RPMI8226 (cell line): ENCODE measurements around the gene CSAG2.
"Not testable (repeated sequence)": the region's sequence is repeated elsewhere in the genome, so short reads cannot be mapped to it uniquely, and the experiment has no call there.

Experiments
- DNase-seq: peaks from one replicate; pipeline ENCODE4 v3.0.0-alpha.2; 2015

CSAG2 gene

GRCh38 chrX:152709173-152709572 lies at the start of gene CSAG2:
CSAG2 (minus strand) TSS chrX:152709273; CDS start chrX:152709112, 161 bp downstream.
- not testable (repeated sequence) for DNase-seq

GRCh38 chrX:152754871-152755270 lies 45.8 kb upstream of the CSAG2 start:
- DNase-seq, result not testable (repeated sequence)

- not testable (repeated sequence) for DNase-seq
Observed at GRCh38 chrX:152753686-152754650, 44.9 kb upstream of the CSAG2 start, which contains the start of gene MAGEA2. MAGEA2 (minus strand) TSS chrX:152753842; CDS start chrX:152751363, 2,479 bp downstream.

- no peak for DNase-seq
Observed at GRCh38 chrX:152738560-152738959, 29.5 kb upstream of the CSAG2 start.

GRCh38 chrX:152736528-152736927 lies 27.5 kb upstream of the CSAG2 start:
- not testable (repeated sequence) for DNase-seq

GRCh38 chrX:152735860-152736511 lies 26.9 kb upstream of the CSAG2 start:
- no peak for DNase-seq

- DNase-seq, result no peak
Observed at GRCh38 chrX:152735101-152735500, 26.0 kb upstream of the CSAG2 start.

GRCh38 chrX:152734143-152734858 lies 25.2 kb upstream of the CSAG2 start:
- not testable (repeated sequence) for DNase-seq

GRCh38 chrX:152733261-152733975 lies 24.3 kb upstream of the CSAG2 start, which contains the start of the genes CSAG1 and MAGEA12:
CSAG1 (minus strand) TSS chrX:152733721; CDS start chrX:152732460, 1,261 bp downstream.
MAGEA12 (plus strand) TSS chrX:152733757; CDS start chrX:152736162, 2,405 bp downstream.
- DNase-seq, result peak; percentile 53

- no peak for DNase-seq
Observed at GRCh38 chrX:152725409-152725808, 16.3 kb upstream of the CSAG2 start.

GRCh38 chrX:152713815-152714787 lies 5.0 kb upstream of the CSAG2 start, which contains the start of gene MAGEA2B:
MAGEA2B (plus strand) TSS chrX:152714628; CDS start chrX:152717107, 2,479 bp downstream.
- DNase-seq, result not testable (repeated sequence)

- not testable (repeated sequence) for DNase-seq
Observed at GRCh38 chrX:152713195-152713594, 4.1 kb upstream of the CSAG2 start.

- not testable (repeated sequence) for DNase-seq
Observed at GRCh38 chrX:152706500-152706899, 2.6 kb downstream of the CSAG2 start.

- DNase-seq, result peak; percentile 4
Observed at GRCh38 chrX:152700390-152700789, 8.7 kb downstream of the CSAG2 start.

- DNase-seq, result not testable (repeated sequence)
Observed at GRCh38 chrX:152697952-152698931, 10.8 kb downstream of the CSAG2 start, which contains the start of gene MAGEA3. MAGEA3 (plus strand) TSS chrX:152698794; CDS start chrX:152700833, 2,039 bp downstream.

GRCh38 chrX:152681012-152681411 lies 28.1 kb downstream of the CSAG2 start:
- DNase-seq, result not testable (repeated sequence)

GRCh38 chrX:152674652-152675051 lies 34.4 kb downstream of the CSAG2 start:
- not testable (repeated sequence) for DNase-seq

- no peak for DNase-seq
Observed at GRCh38 chrX:152674135-152674534, 34.9 kb downstream of the CSAG2 start.

GRCh38 chrX:152663086-152663485 lies 46.0 kb downstream of the CSAG2 start:
- no peak for DNase-seq
